HG03575 (cell line): ENCODE data around the gene WDFY4.

Experiments
- ATAC-seq: cut with Tn5 transposase; IDR thresholded peaks from one replicate; pipeline ENCODE4 v1.9.1; 2021; ENCODE audit not compliant: unreplicated experiment, insufficient number of reproducible peaks, low FRiP score; ENCODE audit errors: extremely low read depth

Gene WDFY4

GRCh38 chr10:48821111-48821510, 136.4 kb downstream of the WDFY4 start:
- ATAC-seq = no peak

- no peak for ATAC-seq
Observed at GRCh38 chr10:48821692-48822091, 137.0 kb downstream of the WDFY4 start.

DNA sequence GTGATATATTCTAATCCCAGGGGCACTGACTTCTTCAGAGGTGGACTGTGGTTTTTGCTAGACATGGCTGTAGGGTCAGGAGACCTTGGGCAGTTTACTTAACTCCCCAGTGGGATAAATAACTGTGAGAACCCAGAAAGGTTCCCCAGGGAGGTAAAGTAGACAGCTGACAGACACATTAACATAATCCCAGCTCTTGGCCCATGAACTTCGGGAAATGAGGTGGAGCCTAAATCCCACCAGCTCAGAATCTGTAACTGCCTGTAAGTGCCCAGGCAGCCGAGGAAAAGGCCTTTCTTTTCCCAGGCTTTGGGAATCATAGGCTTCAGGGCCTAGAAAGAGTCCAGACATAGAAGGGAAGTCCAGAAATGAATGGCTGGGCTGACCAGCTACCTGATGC, 149.0 kb downstream of the WDFY4 start:
- ATAC-seq = no peak

DNA sequence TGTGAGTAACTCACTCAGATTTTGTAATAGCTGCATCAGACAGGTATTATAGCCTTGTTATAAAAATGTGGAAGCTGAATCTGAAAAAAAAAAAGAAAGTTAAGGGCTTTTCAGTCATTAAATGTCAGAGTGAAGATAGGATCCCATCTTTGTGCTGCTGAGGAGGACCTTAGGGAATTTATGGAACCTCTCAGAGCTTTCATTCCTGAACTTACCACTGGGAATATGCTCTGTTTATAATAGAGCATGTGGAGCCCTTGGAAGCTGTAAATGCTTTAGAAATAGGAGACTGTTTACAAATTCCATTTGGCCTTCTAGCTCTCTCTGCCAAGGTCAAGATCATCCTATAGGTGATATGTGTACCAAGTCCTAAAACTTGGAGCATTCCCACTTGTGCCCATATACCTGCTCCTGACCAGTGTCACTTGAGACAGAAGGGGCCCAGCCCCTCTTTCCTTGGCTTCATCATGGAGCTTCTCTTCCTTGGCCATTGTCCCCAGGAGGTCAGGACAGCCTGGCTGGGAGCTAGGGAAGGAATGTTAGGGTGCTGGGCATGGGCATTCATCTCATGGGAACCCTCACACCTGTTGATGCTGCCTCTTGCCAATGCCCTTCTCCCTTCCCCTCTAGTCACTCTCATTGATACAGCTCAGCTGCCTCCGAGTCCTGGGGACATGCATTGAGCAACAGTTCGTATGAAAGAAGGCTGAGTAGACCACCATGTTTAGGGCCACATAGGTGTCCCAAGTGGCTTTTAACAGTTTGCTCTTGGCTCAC, 149.7 kb downstream of the WDFY4 start:
- ATAC-seq = no peak

- ATAC-seq = no peak
Observed at GRCh38 chr10:48835781-48836180, 151.1 kb downstream of the WDFY4 start.

DNA sequence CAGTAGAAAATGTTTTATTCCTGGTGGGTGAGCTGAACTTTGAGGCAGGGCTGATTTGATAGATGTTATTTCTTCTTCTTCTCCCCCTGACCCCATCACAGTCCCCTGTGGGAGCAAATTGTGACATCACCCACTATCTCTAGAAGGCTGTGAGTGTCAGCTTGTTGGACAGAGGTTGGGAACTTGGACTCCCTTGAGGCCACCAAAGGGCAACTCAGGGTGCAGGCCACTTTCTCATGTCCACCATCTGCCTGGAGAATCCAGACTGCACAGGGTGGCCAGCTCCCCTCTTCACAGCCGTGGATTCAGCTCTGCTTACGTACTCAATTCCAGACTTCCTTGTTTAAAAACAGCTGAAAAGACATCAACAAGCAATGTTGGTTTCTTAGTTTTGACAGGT, 151.9 kb downstream of the WDFY4 start:
- no peak for ATAC-seq

- ATAC-seq = no peak
Observed at GRCh38 chr10:48838834-48839233, 154.2 kb downstream of the WDFY4 start.

GRCh38 chr10:48839809-48840679, 155.4 kb downstream of the WDFY4 start:
- no peak for ATAC-seq

DNA sequence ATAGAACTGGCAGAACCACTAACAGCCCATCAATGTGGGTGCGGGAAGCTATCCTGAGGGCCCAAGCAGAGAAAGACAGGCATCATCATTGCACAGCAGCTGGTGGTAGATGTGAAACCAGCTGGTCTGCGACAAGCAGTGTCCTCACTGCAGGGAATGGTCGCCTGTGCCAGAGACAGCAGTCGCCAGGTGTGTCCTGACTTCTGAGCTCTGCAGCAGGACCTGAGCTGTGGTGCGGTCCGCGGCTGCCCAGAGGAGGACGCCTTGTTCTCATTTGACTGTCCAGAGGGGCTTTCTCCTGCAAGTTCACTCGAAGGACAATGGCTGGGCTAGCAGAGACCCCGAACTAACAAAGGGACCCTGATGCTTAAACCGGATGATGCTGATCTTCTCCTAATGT, 157.6 kb downstream of the WDFY4 start:
- no peak for ATAC-seq

GRCh38 chr10:48843198-48843597, 158.5 kb downstream of the WDFY4 start:
- no peak for ATAC-seq

DNA sequence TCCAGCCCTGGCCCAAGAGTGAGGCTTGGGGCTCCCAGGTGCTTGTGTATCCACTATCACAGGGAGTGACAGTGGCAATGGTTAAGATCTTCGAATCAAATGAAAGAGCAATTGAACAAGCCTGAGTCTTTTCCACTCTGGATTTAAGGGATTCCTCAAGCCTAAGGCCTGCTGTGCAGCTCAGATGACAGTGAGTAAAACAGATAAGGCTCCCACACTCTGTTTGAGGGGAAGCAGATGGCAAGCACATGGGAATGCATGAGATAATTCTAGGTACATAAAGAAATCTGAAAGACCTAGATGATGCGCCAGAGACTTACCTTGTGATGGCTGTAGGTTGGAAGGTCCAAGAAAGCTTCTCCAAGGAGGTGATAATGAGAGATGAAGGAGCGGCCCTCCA, 159.9 kb downstream of the WDFY4 start:
- no peak for ATAC-seq

DNA sequence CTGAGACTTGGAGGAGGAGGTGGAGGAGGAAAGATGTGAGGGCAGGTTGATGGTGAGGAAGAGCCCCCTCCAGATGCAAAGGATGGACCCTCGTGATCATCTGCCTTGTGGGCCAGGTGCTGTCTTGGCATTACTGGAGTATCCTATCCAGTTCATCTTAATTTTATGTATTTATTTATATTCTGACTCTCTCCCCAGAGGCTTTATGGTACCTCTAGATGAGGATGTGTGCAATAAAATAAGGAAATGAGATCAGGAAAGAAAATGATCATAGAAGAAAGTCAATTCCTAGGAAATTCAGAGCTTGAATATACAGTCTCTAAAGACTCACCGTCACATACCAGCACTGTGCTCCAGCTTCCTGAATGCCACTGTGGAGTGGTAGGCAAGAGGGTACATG, 160.8 kb downstream of the WDFY4 start:
- no peak for ATAC-seq

- ATAC-seq = no peak
Observed at GRCh38 chr10:48847691-48848090, 163.0 kb downstream of the WDFY4 start.

DNA sequence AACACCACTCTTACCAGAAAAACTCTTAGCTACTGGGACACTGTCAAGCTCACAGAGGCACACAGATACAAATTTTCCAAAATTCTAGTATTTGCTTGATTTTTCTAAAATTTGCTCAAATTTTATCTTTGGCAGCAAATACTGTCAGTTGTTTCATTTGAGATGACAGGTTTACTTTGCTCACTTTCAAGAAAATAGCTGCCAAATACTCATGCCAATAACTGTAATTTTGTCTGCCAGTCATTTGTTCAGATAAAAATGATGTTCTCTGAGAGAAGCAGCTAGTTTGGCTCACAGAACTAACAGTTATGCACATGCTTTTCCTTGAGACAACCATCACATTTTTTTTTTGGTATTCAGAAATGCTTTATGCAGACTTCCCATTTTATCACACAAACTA, 172.2 kb downstream of the WDFY4 start:
- no peak for ATAC-seq

DNA sequence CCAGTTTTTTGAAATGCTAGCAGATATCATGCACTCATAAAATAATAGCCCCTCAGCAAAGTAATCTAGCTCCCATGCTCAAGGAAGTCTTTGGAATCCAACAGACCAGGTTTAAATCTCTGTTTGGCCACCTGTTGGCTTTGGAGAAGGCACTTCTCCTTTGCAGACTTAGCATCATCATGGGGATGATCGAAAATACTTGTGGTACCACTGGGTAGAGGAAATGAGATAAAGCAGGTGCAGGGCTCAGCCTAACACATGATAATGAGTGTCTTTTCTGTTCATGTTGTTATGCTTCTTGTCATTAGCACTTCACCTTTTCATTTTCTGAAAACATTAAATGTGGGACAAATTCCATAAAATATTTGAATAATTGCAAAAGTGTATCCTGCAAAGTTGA, 187.6 kb downstream of the WDFY4 start:
- ATAC-seq = no peak

DNA sequence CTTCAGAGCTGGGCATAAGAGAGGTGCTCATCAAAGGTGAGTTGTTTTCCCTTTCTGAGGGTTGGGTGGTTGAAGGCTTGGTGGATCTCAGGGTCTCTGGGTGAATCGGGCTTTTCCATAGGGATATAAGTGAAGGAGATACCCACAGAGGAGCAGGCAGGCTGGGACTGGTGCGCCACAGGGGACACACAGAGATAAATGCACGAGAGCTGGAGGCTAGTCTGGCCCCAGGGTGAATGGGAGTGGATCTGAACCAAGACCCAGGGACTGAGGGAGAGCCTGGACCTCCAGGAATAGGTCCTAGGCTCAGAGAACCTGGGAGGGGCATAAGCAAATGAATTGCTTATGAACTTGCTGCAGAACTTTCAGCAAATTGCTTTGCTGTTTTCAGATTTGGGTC, 193.4 kb downstream of the WDFY4 start:
- ATAC-seq = no peak

GRCh38 chr10:48879451-48879850, 194.8 kb downstream of the WDFY4 start:
- ATAC-seq = no peak

DNA sequence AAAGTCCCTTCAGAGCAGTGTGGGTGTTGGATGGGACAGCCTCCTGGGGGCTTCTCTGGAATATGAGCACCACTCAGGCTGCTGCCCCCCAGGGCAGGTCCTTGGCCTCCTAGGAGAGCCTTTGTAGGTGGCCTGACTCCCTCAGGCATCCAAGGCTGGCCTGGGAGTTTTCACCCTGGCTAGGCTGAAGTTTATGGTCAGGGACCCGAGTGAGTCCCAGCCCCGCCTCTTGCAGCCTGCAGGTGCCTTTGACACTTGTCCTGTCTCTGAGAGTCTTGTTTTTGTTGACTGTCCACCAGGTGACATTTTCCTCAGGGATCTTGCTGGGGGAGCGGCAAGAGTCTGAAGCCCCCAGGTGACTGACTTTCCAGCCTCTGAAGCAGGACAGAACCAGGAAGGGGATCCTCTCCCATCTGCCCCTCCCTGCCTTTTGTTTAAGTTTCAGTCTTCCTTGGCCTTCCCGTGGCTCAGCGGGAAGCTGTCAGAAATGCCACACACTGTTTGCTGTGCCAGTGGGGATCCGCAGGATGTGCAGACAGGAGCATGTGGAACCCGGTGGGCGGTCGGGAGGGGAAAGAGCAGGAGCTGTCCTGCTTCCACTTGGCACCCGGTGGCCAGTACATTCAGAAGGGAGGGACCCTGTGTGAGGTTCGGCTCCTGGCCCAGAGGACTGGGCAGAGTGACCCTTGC, 195.5 kb downstream of the WDFY4 start:
- no peak for ATAC-seq

- ATAC-seq = no peak
Observed at GRCh38 chr10:48881937-48882336, 197.3 kb downstream of the WDFY4 start.

DNA sequence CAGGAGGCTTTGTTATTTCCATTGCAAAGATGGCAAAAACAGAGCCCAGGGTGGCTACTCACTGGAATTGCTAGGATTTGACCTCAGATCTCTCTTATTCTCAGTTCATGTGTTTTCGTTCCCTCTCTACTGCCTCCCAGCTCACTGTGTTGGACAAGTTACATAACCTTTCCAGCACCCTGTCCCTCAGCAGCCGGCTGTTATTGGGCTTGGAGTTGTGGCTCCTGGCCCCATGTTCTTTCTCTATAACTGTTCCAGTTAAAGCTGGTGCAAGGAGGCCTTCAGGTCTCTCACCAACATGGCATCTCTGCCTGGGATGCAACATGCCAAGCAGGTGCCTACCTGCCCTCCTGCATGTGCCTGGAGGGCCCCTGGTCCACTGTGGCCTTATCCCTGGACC, 198.2 kb downstream of the WDFY4 start:
- ATAC-seq = no peak
